Transverse colon (tissue), 4 donors: ENCODE results near the gene LYRM9.
"Not testable (repeated sequence)": the region's sequence is repeated elsewhere in the genome, so short reads cannot be mapped to it uniquely, and the experiment has no call there.

ENCODE experiments used
- EP300 ChIP-seq: sonication (generic); formaldehyde crosslinking; IDR thresholded peaks from one replicate; pipeline ENCODE4 v1.6.1; 2017; ENCODE audit warnings: antibody characterized with exemption, low read depth
- POLR2A ChIP-seq: fragments of 450-650 bp; IDR thresholded peaks from one replicate; pipeline ENCODE4 v1.6.1; 2016; ENCODE audit warnings: antibody characterized with exemption, mild to moderate bottlenecking, moderate library complexity
- POLR2AphosphoS5 ChIP-seq, 3 donors: sonication (generic); formaldehyde crosslinking; IDR thresholded peaks; one replicate each; pipeline ENCODE4 v1.6.1; 2016; ENCODE audit warnings: antibody characterized with exemption in 3 of 3
- TF ChIP-seq, protein P1 (sequence below), 5 experiments: fragments of 200-600 bp in 3 of 5; fragments of 450-650 bp in 2 of 5; sonication (generic) in 3 of 5; IDR thresholded peaks; 1 replicate in 2 of 5; 2 replicates in 3 of 5; pipeline ENCODE4 v1.5.1; 2016 to 2017; ENCODE audit warnings: antibody characterized with exemption in 5 of 5, inconsistent platforms in 3 of 5, mild to moderate bottlenecking in 2 of 5, moderate library complexity in 1 of 5

DNA sequence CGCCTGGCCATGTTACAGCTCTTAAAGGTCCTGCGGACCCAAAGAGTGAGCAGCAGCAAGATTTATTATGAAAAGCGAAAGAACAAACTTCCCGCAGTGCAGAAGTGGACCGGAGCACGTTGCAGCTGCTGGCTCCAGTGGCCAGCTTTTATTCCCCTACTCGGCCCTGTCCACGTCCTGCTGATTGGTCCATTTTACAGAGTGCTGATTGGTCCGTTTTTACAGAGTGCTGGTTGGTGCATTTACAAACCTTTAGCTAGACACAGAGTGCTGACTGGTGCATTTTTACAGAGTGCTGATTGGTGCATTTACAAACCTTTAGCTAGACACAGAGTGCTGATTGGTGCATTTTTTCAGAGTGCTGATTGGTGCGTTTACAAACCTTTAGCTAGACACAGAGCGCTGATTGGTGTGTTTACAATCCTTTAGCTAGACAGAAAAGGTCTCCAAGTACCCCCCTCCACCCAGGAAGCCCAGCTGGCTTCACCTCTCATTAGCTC is 46.3 kb downstream of the LYRM9 start:
- TF ChIP-seq, protein P1, sequence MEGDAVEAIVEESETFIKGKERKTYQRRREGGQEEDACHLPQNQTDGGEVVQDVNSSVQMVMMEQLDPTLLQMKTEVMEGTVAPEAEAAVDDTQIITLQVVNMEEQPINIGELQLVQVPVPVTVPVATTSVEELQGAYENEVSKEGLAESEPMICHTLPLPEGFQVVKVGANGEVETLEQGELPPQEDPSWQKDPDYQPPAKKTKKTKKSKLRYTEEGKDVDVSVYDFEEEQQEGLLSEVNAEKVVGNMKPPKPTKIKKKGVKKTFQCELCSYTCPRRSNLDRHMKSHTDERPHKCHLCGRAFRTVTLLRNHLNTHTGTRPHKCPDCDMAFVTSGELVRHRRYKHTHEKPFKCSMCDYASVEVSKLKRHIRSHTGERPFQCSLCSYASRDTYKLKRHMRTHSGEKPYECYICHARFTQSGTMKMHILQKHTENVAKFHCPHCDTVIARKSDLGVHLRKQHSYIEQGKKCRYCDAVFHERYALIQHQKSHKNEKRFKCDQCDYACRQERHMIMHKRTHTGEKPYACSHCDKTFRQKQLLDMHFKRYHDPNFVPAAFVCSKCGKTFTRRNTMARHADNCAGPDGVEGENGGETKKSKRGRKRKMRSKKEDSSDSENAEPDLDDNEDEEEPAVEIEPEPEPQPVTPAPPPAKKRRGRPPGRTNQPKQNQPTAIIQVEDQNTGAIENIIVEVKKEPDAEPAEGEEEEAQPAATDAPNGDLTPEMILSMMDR (IDR thresholded peaks at IDR 0.05): not testable (repeated sequence)
- TF ChIP-seq EP300; POLR2A; POLR2AphosphoS5 (IDR thresholded peaks at IDR 0.05): not testable (repeated sequence)
